ENCODE data around the gene UBE2G2.

Gene UBE2G2

DNA sequence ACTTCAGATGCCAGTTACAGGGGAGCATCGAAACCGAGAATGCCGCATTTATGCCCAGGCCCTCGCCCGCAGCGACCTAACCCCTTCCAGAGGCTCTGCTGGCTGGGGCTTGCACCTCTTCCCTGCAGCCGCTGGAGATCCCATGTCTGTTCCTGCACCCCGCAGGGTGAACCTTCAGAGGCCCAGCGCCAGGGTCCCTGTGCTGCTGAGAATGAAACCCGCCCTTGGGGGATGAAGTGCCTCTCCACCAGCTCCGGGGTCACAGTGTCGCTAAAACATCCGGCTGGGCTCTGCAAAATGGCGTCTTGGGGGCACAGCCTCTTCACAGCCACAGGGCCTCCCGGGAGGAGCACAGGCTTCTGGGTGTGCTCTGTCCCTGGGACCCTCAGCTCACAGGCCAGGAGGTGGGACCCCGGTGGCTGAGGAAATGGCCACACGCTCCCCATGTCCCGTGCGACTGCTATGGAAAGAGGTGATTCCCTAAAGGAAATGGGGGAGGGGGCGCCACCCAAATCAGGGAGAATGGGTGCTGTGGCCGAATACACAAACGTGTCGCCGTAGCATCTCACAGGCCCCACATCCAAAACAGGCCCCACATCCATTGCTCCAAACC lies 50.3 kb downstream of the UBE2G2 start:
- TF ChIP-seq PPARA (CRISPR knock-in tag; IDR thresholded peaks at IDR 0.05; ENCODE audit: borderline replicate concordance) (no peak), ZFP30 (CRISPR knock-in tag; IDR thresholded peaks at IDR 0.05) (no peak), ESRRG (CRISPR knock-in tag; IDR thresholded peaks at IDR 0.05) (no peak), GLIS3 (CRISPR knock-in tag; IDR thresholded peaks at IDR 0.05) (no peak), TCF4 (CRISPR knock-in tag; IDR thresholded peaks at IDR 0.05; ENCODE audit: borderline replicate concordance) (no peak), RARB (CRISPR knock-in tag; IDR thresholded peaks at IDR 0.05) (no peak), BACH2 (CRISPR knock-in tag; IDR thresholded peaks at IDR 0.05; ENCODE audit: borderline replicate concordance) (no peak)
- no peak for ATAC-seq

DNA sequence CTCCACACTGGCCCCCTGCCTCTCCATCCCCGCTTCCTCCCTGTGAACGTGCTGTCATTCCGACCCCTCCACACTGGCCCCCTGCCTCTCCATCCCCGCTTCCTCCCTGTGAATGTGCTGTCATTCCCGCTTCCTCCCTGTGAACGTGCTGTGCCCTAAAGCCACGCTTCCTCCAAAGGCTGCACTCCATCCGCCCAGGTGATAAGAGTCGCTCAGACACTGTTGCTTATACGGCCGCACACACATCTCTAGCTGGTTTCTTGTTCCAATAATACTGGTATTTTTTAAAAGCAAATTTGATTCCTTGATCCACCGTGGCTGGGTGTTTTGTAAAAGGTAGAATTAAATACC lies 51.0 kb downstream of the UBE2G2 start:
- no peak for TF ChIP-seq CSDC2 (CRISPR knock-in tag; IDR thresholded peaks at IDR 0.05)
- TF ChIP-seq, protein P1, sequence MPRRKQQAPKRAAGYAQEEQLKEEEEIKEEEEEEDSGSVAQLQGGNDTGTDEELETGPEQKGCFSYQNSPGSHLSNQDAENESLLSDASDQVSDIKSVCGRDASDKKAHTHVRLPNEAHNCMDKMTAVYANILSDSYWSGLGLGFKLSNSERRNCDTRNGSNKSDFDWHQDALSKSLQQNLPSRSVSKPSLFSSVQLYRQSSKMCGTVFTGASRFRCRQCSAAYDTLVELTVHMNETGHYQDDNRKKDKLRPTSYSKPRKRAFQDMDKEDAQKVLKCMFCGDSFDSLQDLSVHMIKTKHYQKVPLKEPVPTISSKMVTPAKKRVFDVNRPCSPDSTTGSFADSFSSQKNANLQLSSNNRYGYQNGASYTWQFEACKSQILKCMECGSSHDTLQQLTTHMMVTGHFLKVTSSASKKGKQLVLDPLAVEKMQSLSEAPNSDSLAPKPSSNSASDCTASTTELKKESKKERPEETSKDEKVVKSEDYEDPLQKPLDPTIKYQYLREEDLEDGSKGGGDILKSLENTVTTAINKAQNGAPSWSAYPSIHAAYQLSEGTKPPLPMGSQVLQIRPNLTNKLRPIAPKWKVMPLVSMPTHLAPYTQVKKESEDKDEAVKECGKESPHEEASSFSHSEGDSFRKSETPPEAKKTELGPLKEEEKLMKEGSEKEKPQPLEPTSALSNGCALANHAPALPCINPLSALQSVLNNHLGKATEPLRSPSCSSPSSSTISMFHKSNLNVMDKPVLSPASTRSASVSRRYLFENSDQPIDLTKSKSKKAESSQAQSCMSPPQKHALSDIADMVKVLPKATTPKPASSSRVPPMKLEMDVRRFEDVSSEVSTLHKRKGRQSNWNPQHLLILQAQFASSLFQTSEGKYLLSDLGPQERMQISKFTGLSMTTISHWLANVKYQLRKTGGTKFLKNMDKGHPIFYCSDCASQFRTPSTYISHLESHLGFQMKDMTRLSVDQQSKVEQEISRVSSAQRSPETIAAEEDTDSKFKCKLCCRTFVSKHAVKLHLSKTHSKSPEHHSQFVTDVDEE (CRISPR knock-in tag; IDR thresholded peaks at IDR 0.05) = no peak
- no peak for TF ChIP-seq SNAI2 (CRISPR knock-in tag; IDR thresholded peaks at IDR 0.05)
- TF ChIP-seq, protein P2, sequence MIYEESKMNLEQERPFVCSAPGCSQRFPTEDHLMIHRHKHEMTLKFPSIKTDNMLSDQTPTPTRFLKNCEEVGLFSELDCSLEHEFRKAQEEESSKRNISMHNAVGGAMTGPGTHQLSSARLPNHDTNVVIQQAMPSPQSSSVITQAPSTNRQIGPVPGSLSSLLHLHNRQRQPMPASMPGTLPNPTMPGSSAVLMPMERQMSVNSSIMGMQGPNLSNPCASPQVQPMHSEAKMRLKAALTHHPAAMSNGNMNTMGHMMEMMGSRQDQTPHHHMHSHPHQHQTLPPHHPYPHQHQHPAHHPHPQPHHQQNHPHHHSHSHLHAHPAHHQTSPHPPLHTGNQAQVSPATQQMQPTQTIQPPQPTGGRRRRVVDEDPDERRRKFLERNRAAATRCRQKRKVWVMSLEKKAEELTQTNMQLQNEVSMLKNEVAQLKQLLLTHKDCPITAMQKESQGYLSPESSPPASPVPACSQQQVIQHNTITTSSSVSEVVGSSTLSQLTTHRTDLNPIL (CRISPR knock-in tag; IDR thresholded peaks at IDR 0.05; ENCODE audit: low read depth) = no peak
- no peak for TF ChIP-seq TCF4 (CRISPR knock-in tag; IDR thresholded peaks at IDR 0.05; ENCODE audit: borderline replicate concordance)
- no peak for ATAC-seq

DNA sequence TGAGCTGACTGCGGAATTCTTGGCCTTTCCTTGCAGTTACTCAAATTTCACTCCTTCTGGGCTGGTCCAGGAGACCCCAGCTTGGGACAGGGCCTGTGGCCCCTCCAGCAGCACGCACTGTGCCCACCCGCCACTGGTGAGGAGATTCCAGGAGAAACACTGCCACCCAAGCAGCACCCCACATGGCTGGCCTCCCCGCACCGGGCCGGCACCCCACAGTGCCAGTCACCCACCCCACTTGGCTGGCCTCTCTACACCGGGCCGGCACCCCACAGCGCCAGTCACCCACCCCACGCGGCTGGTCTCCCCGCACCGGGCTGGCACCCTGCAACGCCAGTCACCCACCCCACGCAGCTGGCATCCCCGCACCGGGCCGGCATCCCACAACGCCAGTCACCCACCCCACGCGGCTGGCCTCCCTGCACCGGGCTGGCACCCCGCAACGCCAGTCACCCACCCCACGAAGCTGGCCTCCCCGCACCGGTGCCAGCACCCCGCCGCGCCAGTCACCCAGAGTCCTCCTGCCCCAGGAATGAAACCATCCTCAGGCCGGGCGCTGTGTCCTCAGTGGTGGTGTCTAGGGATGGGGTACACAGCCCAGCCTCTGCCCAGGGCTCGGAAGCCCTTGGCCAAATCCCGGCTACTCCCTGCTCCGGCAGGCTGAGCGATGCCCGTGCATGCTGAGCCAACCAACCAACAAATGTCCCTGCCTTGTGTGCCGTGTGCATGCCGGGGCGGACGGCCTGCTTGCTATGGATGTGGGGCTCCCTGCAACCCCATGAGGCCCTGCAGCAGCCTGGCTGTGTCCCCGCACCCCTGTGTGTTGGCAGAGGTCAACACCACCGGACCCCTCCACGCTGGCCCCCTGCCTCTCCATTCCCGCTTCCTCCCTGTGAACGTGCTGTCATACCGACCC lies 51.6 kb downstream of the UBE2G2 start:
- TF ChIP-seq ZNF565 (CRISPR knock-in tag; conservative IDR thresholded peaks at IDR 0.05; ENCODE audit: low read depth) = no peak
- TF ChIP-seq ZC3H10 (CRISPR knock-in tag; IDR thresholded peaks at IDR 0.05) = no peak
- TF ChIP-seq TOX (CRISPR knock-in tag; IDR thresholded peaks at IDR 0.05; ENCODE audit: borderline replicate concordance) = no peak
- TF ChIP-seq, protein P3, sequence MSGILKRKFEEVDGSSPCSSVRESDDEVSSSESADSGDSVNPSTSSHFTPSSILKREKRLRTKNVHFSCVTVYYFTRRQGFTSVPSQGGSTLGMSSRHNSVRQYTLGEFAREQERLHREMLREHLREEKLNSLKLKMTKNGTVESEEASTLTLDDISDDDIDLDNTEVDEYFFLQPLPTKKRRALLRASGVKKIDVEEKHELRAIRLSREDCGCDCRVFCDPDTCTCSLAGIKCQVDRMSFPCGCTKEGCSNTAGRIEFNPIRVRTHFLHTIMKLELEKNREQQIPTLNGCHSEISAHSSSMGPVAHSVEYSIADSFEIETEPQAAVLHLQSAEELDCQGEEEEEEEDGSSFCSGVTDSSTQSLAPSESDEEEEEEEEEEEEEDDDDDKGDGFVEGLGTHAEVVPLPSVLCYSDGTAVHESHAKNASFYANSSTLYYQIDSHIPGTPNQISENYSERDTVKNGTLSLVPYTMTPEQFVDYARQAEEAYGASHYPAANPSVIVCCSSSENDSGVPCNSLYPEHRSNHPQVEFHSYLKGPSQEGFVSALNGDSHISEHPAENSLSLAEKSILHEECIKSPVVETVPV (CRISPR knock-in tag; IDR thresholded peaks at IDR 0.05) = no peak
- TF ChIP-seq ESRRG (CRISPR knock-in tag; IDR thresholded peaks at IDR 0.05) = no peak
- TF ChIP-seq, protein P4, sequence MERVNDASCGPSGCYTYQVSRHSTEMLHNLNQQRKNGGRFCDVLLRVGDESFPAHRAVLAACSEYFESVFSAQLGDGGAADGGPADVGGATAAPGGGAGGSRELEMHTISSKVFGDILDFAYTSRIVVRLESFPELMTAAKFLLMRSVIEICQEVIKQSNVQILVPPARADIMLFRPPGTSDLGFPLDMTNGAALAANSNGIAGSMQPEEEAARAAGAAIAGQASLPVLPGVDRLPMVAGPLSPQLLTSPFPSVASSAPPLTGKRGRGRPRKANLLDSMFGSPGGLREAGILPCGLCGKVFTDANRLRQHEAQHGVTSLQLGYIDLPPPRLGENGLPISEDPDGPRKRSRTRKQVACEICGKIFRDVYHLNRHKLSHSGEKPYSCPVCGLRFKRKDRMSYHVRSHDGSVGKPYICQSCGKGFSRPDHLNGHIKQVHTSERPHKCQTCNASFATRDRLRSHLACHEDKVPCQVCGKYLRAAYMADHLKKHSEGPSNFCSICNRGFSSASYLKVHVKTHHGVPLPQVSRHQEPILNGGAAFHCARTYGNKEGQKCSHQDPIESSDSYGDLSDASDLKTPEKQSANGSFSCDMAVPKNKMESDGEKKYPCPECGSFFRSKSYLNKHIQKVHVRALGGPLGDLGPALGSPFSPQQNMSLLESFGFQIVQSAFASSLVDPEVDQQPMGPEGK (CRISPR knock-in tag; IDR thresholded peaks at IDR 0.05; ENCODE audit: borderline replicate concordance) = no peak
- TF ChIP-seq OSR1 (CRISPR knock-in tag; IDR thresholded peaks at IDR 0.05) = no peak
- TF ChIP-seq TCF4 (CRISPR knock-in tag; IDR thresholded peaks at IDR 0.05; ENCODE audit: borderline replicate concordance) = no peak
- no peak for TF ChIP-seq SNAI2 (CRISPR knock-in tag; IDR thresholded peaks at IDR 0.05)
- no peak for TF ChIP-seq CSDC2 (CRISPR knock-in tag; IDR thresholded peaks at IDR 0.05)
- no peak for ATAC-seq

DNA sequence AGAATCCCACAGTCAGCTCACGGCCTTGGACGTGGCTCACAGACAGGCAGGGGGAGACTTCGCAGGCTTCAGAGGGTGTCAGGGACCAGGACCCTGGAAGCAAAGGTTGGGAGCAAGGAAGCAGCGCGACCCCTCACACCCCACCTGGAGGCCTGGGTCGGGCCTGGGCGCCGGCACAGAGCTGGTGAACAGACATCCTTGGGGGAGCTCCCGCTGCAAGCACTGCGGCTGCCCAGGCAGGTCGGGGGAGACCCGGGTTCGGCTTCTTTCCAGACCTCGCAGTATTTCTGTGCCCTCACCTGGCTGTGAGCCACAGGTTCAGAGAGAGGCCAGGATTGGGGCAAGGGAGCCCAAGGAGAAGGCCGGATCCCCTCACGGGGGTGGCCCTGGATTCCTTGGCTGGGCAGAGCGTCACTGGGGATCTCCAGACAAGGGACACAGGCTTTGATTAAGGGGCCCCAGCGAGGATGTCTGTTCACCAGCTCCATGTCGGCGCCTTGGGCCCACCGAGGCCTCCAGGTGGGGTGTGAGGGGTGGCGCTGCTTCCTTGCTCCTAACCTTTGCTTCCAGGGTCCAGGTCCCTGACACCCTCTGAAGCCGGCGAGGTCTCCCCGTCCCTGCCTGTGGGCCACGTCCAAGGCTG lies 52.4 kb downstream of the UBE2G2 start:
- no peak for TF ChIP-seq ZFP30 (CRISPR knock-in tag; IDR thresholded peaks at IDR 0.05)
- ATAC-seq = no peak

All from SK-N-SH treated with all-trans-retinoic acid at 6 μM for 48 hours (cell line).